Left ventricle myocardium superior (tissue), 1 donor: ENCODE data around the gene FIBCD1. TPM values are rescaled to one million over a fixed set of nuclear protein-coding genes. Genes with fewer than 3 reads are reported as not detected.

Source experiments
- ATAC-seq: fragments of 200-7000 bp; cut with Tn5 transposase; one replicate; pipeline ENCODE4 v1.9.1; 2020; ENCODE audit warnings: mild to moderate bottlenecking, moderate library complexity
- DNase-seq: peaks from one replicate; pipeline ENCODE4 v3.0.0-alpha.2; 2020
- intact Hi-C: fragments of 100-400 bp; cut with micrococcal nuclease; formaldehyde crosslinking; loops from one replicate; pipeline ENCODE4 v1.11.0; 2022
- total RNA-seq: library from RNA; stranded (reverse); fragmentation: NEBNext Ultra II Directional; extraction: Animal tissue kit (Norgen Biotek cat#: 25700); gene quantifications from one replicate; pipeline ENCODE4 v1.2.1, GENCODE V29; 2021
- donor health status: DM: no; HTN: yes; CAD: no; lungs with severe emphysema.

The FIBCD1 gene
- total RNA-seq, 1 donor from 2014 or later: 0.40 TPM

DNA sequence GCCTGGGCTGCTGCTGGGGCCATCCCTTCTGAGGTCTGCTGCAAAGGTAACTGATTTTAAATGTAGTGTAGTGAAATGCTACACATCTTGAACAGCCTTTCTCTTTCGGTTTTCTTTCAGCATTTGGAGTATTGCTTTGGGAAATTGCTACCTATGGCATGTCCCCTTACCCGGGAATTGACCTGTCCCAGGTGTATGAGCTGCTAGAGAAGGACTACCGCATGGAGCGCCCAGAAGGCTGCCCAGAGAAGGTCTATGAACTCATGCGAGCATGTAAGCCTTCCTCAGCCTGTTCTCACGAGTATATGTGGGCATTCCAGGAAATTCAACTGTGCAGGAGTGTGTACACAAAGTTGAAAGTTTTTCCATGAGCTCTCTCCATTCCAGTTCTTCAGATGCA is 60.8 kb downstream of the FIBCD1 start:
- intact Hi-C loops: no loop called here
- ATAC-seq (no peak), DNase-seq (peak; percentile 10)

DNA sequence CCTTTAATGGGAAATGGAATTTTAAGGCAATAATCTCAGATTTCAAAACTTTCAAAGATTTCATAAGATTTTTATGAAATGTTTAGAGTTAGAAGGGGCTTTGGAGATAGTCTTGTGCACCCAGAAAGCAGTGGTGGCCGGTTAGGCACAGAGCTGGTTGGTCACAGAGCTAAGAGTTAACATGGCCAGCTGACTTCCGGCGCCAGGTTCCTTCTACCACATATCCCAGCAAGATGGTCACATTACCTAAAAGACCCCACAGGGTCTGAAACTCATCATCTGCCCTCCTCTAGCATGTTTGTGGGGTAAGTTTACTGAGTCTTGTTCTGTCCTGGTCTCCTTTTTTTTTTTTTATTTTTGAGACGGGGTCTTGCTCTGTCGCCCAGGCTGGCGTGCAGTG is 61.7 kb downstream of the FIBCD1 start:
- no peak for ATAC-seq
- no peak for DNase-seq
- intact Hi-C loops: no loop called here

DNA sequence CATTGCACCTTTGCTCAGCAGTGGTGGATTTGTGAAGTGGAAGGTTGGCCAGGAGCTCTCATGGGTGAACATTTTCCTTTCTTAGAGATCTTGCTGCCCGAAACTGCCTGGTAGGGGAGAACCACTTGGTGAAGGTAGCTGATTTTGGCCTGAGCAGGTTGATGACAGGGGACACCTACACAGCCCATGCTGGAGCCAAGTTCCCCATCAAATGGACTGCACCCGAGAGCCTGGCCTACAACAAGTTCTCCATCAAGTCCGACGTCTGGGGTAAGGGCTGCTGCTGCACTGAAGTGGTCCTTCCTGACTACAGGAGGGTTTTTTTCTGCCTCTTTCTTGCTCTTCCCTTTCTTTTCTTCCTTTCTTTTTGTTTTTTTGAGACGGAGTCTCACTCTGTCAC is 64.3 kb downstream of the FIBCD1 start:
- intact Hi-C loops: no loop called here
- no peak for DNase-seq
- ATAC-seq: no peak

- DNase-seq (no peak), ATAC-seq (no peak)
- intact Hi-C loops: no loop called here
Measured at GRCh38 chr9:130873966-130874365, 65.1 kb downstream of the FIBCD1 start.

GRCh38 chr9:130872912-130873503 is 66.0 kb downstream of the FIBCD1 start:
- DNase-seq (peak; percentile 80), ATAC-seq (peak; percentile 66)
- intact Hi-C loops: no loop called here

DNA sequence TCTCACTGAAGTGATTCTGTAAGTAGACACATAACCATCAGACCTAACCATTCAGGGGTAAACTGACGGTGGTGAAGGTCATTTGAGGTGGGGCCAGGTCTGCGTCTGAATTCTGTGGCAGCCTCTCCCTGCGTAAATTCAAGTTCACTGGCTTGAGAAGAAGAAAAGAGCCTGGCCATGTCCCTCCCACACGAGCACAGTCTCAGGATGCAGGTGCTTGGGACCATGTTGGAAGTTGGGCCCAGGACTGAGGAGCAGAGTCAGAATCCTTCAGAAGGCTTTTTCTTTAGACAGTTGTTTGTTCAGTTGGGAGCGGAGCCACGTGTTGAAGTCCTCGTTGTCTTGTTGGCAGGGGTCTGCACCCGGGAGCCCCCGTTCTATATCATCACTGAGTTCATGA is 66.5 kb downstream of the FIBCD1 start:
- no peak for DNase-seq
- ATAC-seq: no peak
- intact Hi-C loops: no loop called here

- intact Hi-C loops: no loop called here
- no peak for DNase-seq
Measured at GRCh38 chr9:130872093-130872492, 67.0 kb downstream of the FIBCD1 start.

DNA sequence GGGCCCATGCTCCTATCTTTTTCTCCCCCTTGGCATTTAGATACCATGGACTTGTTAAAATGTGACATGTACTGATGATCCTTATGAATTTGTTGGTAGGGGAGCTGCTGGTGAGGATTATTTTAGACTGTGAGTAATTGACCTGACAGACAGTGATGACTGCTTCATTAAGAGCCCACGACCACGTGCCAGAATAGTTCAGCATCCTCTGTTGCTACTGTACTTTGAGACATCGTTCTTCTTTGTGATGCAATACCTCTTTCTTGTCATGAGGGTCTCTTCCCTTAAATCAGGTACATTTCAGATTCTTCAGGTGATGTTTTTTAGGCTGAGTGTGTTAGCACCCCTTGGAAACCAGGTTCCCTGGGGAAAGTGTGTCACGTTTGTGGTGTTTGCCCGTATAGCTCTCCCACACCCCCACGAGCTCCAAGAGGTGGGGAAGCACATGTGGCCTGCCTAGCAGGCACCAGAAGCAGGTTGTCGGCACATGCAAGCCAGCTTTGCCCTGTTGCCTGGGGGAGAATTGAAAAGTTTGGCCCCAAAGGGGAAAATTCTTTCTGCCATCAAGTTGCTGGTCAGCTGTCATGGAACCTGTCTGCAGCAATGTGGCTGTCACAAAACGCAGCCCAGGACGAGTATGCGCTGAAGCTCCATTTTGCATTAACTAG is 67.5 kb downstream of the FIBCD1 start:
- ATAC-seq: peak; percentile 29
- intact Hi-C loops: no loop called here
- DNase-seq: no peak

More at GRCh38 chr9:130872093-130872492, 67.0 kb downstream of the FIBCD1 start:
- no peak for ATAC-seq

DNA sequence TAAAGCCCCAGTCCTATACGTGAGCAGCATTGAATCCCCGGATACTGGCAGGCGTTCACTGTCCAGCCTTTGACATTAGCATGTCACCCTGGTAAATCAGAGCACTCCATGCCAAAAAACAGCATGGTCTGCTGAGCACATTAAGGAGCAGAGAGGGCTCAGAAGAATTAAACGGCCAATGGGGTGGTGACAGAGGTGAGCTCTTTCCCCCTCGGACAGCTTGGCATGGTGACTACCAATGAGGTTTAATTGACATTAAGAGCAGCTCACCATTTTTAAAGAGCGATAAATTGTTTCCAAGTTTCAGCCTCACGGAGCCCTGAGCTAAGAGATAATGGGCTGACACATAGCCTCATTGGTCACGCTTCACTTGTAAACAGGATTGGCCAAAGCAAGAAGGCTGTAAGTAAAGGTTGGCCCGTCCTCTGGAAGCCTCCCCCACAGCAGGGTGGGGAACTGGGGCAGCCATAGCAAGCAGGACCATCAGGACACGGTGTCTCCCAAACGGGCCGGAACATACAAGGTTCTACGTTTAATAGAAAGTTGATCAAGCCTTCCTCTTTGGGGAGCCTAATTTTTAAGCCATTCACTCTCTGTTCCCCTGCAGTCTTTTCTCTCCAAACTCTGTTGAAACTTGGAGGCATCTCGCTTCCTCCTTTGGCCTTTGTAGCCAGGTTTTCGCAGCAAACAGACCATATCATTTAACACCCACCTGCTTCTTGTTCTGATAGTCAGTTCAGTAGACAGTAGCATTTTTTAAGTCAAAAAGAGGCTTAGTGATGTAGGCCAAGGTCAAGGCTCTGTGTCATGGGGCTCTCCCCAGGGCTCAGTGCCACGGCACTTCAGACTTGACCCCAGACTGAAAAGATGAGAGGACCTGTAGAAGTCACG is 68.3 kb downstream of the FIBCD1 start:
- intact Hi-C loops: no loop called here
- ATAC-seq: peak; percentile 84
- DNase-seq: peak; percentile 54

GRCh38 chr9:130869250-130869649 is 69.8 kb downstream of the FIBCD1 start:
- intact Hi-C loops: loop anchor here (10.0 kb wide), 1 partner anchor 66 kb away; the partner anchor contains the start of gene FIBCD1
- DNase-seq (peak; percentile 86), ATAC-seq (peak; percentile 22)

DNA sequence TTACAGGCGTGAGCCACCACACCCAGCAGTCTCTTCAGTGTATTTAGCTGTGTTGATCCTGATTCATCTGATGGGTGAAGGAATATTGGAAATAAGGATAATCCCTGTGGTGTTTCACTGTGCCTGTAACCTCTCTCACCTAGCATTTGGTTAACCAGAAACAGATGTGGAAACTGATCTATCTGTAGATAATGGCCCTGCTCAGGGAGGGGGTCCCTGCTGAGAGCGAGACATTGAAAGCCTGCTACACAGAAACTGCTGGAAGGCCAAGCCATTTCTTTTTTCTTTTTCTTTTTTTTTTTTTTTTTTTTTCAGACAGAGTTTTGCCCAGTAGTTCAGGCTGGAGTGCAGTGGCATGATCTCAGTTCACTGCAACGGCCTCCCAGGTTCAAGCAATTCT is 70.8 kb downstream of the FIBCD1 start:
- ATAC-seq (no peak), DNase-seq (no peak)
- intact Hi-C loops: loop anchor here (10.0 kb wide), 1 partner anchor 67 kb away; the partner anchor contains the start of gene FIBCD1

DNA sequence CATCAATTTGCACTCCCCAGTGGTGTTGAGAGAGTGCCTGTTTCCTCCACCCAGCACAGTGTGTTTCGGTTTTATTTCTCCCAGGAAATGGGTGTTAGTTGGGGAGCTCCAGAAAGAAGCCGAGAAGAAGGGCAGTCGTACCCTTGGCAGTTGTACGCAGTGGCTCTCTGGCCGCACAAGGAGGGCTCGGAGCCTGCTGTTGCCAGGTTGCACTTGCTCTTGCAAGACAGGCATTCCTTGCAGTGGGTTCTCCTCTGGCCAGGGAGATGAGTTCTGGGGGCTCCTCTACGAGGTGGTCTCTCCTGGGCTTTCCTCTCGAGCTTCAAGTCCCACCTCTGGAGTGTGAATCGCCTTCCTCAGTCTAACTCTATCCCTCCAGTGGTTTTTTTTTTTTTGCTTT is 71.5 kb downstream of the FIBCD1 start:
- ATAC-seq (no peak), DNase-seq (no peak)
- intact Hi-C loops: loop anchor here (10.0 kb wide), 1 partner anchor 67 kb away; the partner anchor contains the start of gene FIBCD1

GRCh38 chr9:130866474-130866965 is 72.5 kb downstream of the FIBCD1 start:
- intact Hi-C loops: loop anchor here (10.0 kb wide), 1 partner anchor 68 kb away; the partner anchor contains the start of gene FIBCD1
- peak; percentile 53 for DNase-seq

GRCh38 chr9:130865921-130866320 is 73.1 kb downstream of the FIBCD1 start:
- ATAC-seq: no peak
- intact Hi-C loops: loop anchor here (10.0 kb wide), 1 partner anchor 69 kb away; the partner anchor contains the start of gene FIBCD1
- DNase-seq: no peak

More at GRCh38 chr9:130866474-130866965, 72.5 kb downstream of the FIBCD1 start:
- ATAC-seq: peak; percentile 4

DNA sequence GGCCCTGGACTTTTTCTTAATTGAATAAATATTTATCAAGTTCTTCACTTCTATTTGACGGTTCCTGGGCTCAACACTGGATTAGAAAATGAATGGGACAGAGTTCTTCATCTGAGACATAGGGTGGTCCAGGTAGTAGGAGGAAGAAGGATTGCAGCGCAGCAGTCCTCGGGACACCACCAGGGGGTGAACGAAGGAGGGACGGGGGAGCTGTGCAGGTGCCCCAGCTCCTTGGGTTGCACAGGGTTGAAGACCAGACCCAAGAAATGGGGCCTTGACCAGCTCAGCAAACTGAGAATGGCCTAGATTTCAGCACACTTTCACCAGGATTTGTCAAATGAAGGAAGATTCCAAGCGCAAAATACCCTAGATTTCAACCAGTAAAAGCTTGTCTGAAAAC is 74.5 kb downstream of the FIBCD1 start:
- DNase-seq (no peak), ATAC-seq (no peak)
- intact Hi-C loops: loop anchor here (5.0 to 10.0 kb wide), 3 partner anchors 70 to 162 kb away; partner anchors contain the start of gene FIBCD1

GRCh38 chr9:130862747-130863146 is 76.3 kb downstream of the FIBCD1 start:
- intact Hi-C loops: loop anchor here (5.0 to 10.0 kb wide), 3 partner anchors 72 to 160 kb away; partner anchors contain the start of gene FIBCD1
- no peak for ATAC-seq
- DNase-seq: no peak

- ATAC-seq (no peak), DNase-seq (no peak)
- intact Hi-C loops: loop anchor here (5.0 to 10.0 kb wide), 3 partner anchors 73 to 160 kb away; partner anchors contain the start of gene FIBCD1
Measured at GRCh38 chr9:130862217-130862616, 76.8 kb downstream of the FIBCD1 start.

DNA sequence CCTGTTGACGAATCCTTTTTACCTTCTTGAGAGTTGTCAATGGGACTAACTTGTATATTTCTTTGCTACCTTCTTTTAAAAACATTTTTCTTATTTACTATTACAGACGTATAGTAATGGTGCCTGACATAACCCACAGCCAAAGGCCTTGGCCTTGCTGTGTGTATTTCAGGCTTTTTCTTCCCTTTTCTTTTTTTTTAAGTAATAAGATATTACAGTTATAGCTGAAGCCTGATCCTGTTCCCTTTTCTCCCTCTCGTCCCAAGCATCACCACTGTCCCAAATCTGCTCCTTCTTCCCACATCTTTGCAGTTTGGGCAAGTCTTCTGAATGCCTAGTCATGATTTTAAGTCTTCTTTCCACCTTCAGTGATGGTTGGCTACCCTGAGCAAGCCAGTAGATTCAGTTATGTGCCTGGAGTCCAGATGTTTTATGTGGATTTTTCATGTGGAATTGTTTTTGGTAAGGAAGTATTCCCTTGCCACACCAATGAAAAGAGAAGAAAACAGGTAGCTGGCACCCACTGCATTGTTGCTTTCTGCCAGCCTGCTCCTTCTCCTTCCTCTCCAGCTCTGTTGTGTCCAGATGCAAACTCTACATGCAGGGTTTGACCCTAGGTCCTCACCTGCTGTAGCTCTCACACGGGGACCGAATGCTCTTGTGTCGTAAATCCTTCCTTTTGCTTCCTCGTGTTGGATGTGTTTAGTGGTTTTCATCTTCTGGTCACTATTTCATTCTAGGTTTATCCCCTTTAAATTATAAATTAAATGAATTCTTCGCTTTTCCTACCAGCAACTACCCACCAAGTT is 77.5 kb downstream of the FIBCD1 start:
- intact Hi-C loops: loop anchor here (5.0 to 10.0 kb wide), 3 partner anchors 73 to 159 kb away; partner anchors contain the start of gene FIBCD1
- DNase-seq: no peak
- ATAC-seq: no peak
